ENCODE results near the gene NCKAP5.

GRCh38 chr2:133415210-133415876, 152.9 kb downstream of the NCKAP5 start:
- no peak for TF ChIP-seq POLR2A (IDR thresholded peaks at IDR 0.05)
- no peak for TF ChIP-seq CTCF (IDR thresholded peaks at IDR 0.05)

Data from prostate gland (tissue), 2 donors.